Hepatocyte (in vitro differentiated cells): Measurements from ENCODE around the gene POLR2M.

ENCODE experiments used
- CTCF ChIP-seq: fragments of 200-600 bp; sonication (generic); IDR thresholded peaks from 2 replicates; pipeline ENCODE4 v1.5.1; 2016; ENCODE audit warnings: antibody characterized with exemption, mild to moderate bottlenecking; ENCODE audit not compliant: poor library complexity
- EZH2phosphoT487 ChIP-seq: fragments of 200-600 bp; sonication (generic); IDR thresholded peaks from one replicate; pipeline ENCODE4 v1.6.1; 2018; ENCODE audit warnings: antibody characterized with exemption, mild to moderate bottlenecking, low read depth, moderate library complexity; ENCODE audit not compliant: unreplicated experiment, severe bottlenecking

- TF ChIP-seq CTCF = no peak
- no peak for TF ChIP-seq EZH2phosphoT487
Measured at GRCh38 chr15:57705746-57706404, 639 bp upstream of the POLR2M start.
